Neutrophil (primary cell): Measurements from ENCODE around the gene BANP.
"Not testable (repeated sequence)": the region's sequence is repeated elsewhere in the genome, so short reads cannot be mapped to it uniquely, and the experiment has no call there.

ENCODE experiments used
- H3K27ac ChIP-seq: fragments of 200-600 bp; sonication (generic); 2 replicates; pipeline ENCODE4 v1.5.1; 2016; ENCODE audit warnings: mild to moderate bottlenecking, moderate library complexity
- H3K27me3 ChIP-seq: fragments of 200-600 bp; sonication (generic); 2 replicates; pipeline ENCODE4 v1.6.0; 2016; ENCODE audit warnings: mild to moderate bottlenecking
- H3K36me3 ChIP-seq: fragments of 200-600 bp; sonication (generic); 2 replicates; pipeline ENCODE4 v1.5.1; 2017
- H3K4me1 ChIP-seq, 2 experiments: fragments of 200-600 bp in 1 of 2; sonication (generic) in 1 of 2; 1 replicate in 1 of 2; 2 replicates in 1 of 2; pipeline versions ENCODE4 v1.5.1 to v1.6.1; 2013 to 2016; ENCODE audit warnings: low read depth in 1 of 2, low read length in 1 of 2, mild to moderate bottlenecking in 1 of 2, moderate library complexity in 1 of 2; ENCODE audit not compliant: control insufficient read depth in 1 of 2, insufficient read depth in 1 of 2
- H3K4me3 ChIP-seq, 2 experiments: fragments of 200-600 bp in 1 of 2; sonication (generic) in 1 of 2; 1 replicate in 1 of 2; 2 replicates in 1 of 2; pipeline ENCODE4 v1.5.1; 2013 to 2016; ENCODE audit warnings: low read depth in 1 of 2, low read length in 1 of 2, mild to moderate bottlenecking in 1 of 2, moderate library complexity in 1 of 2
- H3K9me3 ChIP-seq: fragments of 200-600 bp; sonication (generic); 2 replicates; pipeline ENCODE4 v1.5.1; 2016
- TF ChIP-seq, protein P1 (sequence below): fragments of 200-600 bp; sonication (generic); IDR thresholded peaks from 2 replicates; pipeline ENCODE4 v1.5.1; 2016; ENCODE audit warnings: antibody characterized with exemption

BANP gene

DNA sequence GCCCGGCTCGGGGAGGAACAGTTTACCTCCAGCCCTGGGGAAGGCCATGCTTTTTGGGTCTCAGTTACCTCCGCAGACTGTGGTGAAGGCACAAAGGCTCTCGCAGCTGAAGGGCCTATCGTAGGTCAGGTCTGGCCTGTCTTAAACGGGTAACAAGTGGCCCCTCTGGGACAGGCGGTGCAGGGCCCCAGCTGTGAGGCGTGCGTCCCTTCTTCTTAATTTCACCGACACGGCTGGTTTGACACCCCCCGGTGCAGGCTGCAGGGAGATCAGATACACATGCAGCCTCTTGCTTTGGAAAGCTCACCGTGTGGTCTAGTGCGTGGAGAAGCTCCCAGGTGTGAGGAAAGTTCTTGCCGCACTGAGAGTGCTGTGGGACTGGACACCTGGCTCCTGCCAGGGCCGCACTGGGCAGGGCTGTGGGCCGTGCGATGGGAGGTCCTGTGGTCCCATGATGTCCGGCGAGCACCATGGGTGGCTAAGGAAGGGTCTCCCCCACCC is 162.4 kb downstream of the BANP start:
- Histone ChIP-seq H3K27me3 (peaks cover 15% of the 10 kb centered on the region), H3K36me3 (no peaks in the 10 kb centered on the region), H3K4me1 (no peaks in the 10 kb centered on the region), H3K9me3 (no peaks in the 10 kb centered on the region), H3K27ac (no peak overlapping the region), H3K4me3 (no peak overlapping the region)
- TF ChIP-seq, protein P1, sequence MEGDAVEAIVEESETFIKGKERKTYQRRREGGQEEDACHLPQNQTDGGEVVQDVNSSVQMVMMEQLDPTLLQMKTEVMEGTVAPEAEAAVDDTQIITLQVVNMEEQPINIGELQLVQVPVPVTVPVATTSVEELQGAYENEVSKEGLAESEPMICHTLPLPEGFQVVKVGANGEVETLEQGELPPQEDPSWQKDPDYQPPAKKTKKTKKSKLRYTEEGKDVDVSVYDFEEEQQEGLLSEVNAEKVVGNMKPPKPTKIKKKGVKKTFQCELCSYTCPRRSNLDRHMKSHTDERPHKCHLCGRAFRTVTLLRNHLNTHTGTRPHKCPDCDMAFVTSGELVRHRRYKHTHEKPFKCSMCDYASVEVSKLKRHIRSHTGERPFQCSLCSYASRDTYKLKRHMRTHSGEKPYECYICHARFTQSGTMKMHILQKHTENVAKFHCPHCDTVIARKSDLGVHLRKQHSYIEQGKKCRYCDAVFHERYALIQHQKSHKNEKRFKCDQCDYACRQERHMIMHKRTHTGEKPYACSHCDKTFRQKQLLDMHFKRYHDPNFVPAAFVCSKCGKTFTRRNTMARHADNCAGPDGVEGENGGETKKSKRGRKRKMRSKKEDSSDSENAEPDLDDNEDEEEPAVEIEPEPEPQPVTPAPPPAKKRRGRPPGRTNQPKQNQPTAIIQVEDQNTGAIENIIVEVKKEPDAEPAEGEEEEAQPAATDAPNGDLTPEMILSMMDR: no peak

DNA sequence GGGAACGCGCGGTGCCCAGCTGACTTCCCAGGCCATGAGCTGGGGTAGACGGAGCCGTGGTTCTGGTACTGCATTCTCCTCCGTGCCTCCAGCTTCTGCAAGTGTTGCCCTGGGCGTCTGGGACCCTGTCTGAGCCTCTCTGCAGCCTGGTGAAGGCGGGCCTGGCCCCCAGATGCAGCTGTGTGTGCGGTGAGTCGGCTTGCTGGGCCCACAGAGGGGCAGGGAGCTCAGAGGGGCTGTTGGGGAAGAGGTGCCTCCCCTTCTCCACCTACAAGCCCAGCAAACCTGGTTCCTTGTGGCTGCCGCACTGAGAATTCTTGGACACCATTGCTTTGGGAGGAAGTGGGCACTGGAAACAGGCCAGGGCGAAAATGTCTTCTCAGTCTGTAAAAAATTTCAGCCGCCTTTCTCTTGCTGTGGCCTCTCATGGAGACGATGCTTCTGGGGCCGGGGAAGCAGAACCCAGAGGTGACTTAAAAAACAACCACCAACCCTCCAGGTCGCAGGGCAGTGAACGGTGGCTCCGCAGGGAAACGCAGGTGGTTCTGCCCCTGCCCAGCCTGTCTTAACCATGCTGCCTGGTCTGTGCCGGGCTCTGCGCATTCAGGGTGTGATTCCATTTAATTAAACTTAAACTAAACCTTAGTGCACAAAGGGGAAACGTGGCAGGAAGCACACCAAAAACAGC is 163.5 kb downstream of the BANP start:
- not testable (repeated sequence) for H3K4me3 ChIP-seq, H3K27ac ChIP-seq, H3K9me3 ChIP-seq, H3K36me3 ChIP-seq, H3K4me1 ChIP-seq
- H3K27me3 ChIP-seq: peaks cover 15% of the 10 kb centered on the region

DNA sequence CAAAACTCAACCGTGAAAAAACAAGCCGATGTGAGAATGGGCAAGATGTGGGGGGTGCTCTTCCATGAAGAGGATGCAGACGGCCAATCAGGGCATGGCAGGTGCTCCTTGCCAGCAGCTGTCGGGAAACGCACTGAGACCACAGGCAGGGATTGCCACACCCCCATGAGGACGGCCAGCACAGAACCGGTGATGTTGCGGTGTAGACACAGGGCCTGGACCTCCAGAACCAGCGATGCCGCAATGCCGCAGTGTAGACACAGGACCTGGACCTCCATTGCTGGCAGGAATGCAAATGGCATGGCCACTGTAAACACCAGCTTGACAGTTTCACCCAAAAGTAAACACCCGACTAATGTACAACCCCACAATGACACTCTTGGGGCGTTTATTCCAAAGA is 164.9 kb downstream of the BANP start:
- TF ChIP-seq, protein P1: no peak
- no peaks in the 10 kb centered on the region for H3K9me3 ChIP-seq
- no peaks in the 10 kb centered on the region for H3K36me3 ChIP-seq
- no peak overlapping the region for H3K4me3 ChIP-seq
- peaks cover 11% of the 10 kb centered on the region for H3K27me3 ChIP-seq
- no peak overlapping the region for H3K27ac ChIP-seq
- no peaks in the 10 kb centered on the region for H3K4me1 ChIP-seq

DNA sequence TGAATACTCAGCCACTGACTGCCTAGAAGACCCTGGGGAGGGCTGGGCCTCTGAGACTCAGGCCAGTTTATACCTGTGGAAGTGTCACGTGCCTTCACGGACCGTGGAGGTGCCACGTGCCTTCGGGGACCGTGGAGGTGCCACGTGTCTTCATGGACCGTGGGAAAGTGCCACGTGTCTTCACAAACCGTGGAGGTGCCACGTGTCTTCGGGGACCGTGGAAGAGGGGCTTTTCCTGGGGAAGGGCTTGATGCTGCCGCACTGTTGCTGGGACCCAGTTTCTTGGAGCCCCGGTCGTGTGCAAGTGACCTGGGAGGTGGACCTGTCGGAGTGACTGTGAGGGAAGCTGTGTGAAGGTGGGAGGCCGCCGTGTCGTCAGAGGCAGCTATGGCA is 166.2 kb downstream of the BANP start:
- no peaks in the 10 kb centered on the region for H3K9me3 ChIP-seq
- TF ChIP-seq, protein P1: no peak
- H3K27me3 ChIP-seq: peaks cover 7% of the 10 kb centered on the region
- no peaks in the 10 kb centered on the region for H3K4me1 ChIP-seq
- H3K27ac ChIP-seq: no peak overlapping the region
- H3K4me3 ChIP-seq: no peak overlapping the region
- H3K36me3 ChIP-seq: no peaks in the 10 kb centered on the region

DNA sequence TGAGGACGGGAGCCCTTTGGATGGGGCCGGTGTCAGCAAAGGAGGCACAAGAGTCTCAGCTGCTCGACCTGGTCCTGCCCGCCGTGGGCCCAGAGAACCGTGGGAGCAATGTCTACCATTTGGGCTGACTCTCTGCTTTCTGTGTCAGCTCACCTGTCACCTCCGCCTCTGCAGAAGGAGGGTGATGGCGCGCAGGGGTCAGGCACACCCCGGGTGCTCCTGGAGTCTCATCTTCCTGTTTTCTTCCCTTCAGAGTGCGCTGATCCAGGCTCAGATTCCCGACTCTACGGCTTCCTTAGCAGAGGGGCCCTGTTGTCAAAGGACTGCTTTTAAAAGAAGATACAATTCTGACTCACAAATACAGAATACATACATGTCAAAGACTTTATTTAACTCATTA is 167.1 kb downstream of the BANP start:
- TF ChIP-seq, protein P1: no peak
- Histone ChIP-seq H3K4me3 (no peak overlapping the region), H3K36me3 (no peaks in the 10 kb centered on the region), H3K4me1 (no peaks in the 10 kb centered on the region), H3K9me3 (no peaks in the 10 kb centered on the region), H3K27me3 (peaks cover 7% of the 10 kb centered on the region), H3K27ac (no peak overlapping the region)

DNA sequence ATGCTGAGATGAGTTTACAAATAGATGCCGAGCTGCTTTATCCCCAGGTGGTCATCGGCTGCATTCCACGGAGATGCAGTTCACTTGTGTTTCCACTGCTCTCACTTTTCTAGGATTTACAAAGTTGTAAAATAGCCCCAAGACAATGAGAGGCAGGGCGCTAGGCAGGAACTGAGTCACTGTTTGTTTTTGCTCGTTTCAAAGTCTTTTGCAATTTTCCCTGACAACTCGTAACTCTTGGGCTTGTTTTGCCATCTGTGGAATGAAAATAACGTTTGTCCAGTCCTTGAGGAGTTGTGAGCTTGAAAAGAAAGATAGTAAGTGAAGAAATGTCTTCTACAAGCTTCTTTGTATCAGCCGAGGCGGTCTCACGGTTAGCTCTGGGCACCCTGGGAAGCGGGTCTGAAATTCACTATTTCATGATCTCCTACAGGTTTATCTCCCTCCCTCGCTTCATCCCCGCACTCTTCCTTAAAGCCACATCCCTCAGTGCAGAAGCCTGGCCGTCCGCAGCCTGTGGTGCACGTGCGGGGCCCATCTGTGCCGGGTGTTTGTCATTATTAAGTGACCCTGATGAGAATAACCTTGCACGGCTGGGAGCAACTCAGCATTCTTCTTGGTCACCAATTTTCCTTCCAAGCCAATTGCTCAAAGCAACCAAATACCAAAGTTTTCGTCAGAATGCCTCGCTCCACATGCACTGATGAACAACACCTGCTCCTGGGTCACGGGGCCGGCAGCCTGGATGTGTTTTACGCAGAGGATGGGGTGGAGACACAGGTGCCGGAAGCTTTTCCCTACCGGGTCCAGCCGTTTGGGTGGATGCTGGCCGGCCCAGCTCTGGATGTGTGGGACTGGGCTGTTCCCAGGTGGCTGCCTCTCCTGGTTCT is 167.9 kb downstream of the BANP start:
- not testable (repeated sequence) for H3K4me3 ChIP-seq, H3K4me1 ChIP-seq, H3K9me3 ChIP-seq, H3K27ac ChIP-seq, H3K27me3 ChIP-seq, H3K36me3 ChIP-seq

DNA sequence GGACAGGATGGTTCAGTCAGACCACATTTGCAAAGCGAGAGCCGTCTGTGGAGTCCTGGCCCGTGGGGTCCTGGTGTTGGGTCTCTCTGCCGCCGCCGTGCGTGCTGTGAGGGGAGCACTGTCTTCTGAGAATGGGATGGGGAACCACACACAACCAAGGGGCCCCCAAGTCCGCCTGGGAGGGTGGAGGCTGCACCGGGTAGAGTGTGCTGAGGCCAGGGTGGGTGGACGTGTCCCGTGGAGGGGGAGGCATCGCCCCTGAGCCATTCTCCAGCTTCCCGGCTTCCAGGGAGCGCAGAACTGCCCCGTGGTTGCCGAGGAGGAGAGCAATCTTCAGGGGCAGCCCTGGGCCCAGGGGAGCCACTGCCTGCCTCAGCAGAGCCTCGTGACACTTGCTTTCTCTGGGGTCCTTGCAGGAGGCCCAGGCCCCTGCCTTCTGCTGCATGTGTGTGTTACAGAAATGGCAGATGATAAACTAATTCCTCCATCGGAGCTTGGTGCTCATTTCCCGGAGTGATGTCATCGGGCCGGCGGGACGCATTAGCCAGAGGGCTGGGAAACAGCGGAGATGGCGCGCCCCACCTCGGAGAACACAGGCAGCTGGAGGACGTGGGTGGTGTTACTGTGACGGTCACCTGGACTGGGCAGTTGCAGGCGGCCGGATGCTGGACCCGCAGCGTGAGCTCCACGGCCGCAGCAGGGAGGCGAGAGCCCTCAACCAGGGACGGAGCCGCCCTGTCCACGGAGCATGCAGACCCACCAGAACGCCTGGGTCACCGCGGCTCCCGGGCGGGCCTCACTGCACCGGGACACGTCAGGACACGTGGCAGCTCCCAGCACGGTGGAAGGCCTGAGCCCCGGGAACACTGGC is 168.9 kb downstream of the BANP start:
- H3K27me3 ChIP-seq, H3K9me3 ChIP-seq, H3K4me1 ChIP-seq, H3K27ac ChIP-seq, H3K4me3 ChIP-seq, H3K36me3 ChIP-seq: not testable (repeated sequence)
